ENCODE data around the gene TGFB2. TPM values are rescaled to one million over a fixed set of nuclear protein-coding genes. Genes with fewer than 3 reads are reported as not detected.
A peak's percentile ranks its signal among the peaks of the same experiment; 100 is the strongest.

Gene TGFB2
- total RNA-seq, 4 donors from 2014 or later, result 4.9 to 43.2 (median 12.0) TPM

- peak overlapping the region; percentile 91 to 97 for H3K27ac ChIP-seq
- H3K4me3 ChIP-seq, result no peak overlapping the region
- TF ChIP-seq POLR2A (IDR thresholded peaks at IDR 0.05) (no peak), CTCF (IDR thresholded peaks at IDR 0.05) (no peak)
- no peaks in the 10 kb centered on the region for H3K27me3 ChIP-seq
- H3K4me1 ChIP-seq, result no peaks in the 10 kb centered on the region
- intact Hi-C loops (cut with DNase I; ENCODE audit: low total_unique reads), result no loop called here
- H3K36me3 ChIP-seq, result no peaks in the 10 kb centered on the region
- no peak for DNase-seq
- H3K9me3 ChIP-seq, result no peaks in the 10 kb centered on the region
Measured at GRCh38 chr1:218352075-218352438, 6.9 kb downstream of the TGFB2 start.

- Histone ChIP-seq H3K9me3 (no peaks in the 10 kb centered on the region), H3K36me3 (no peaks in the 10 kb centered on the region), H3K27me3 (no peaks in the 10 kb centered on the region), H3K4me1 (no peaks in the 10 kb centered on the region), H3K4me3 (no peak overlapping the region), H3K27ac (no peak overlapping the region)
- intact Hi-C loops (cut with DNase I; ENCODE audit: low total_unique reads), result no loop called here
- TF ChIP-seq CTCF (IDR thresholded peaks at IDR 0.05) (no peak), POLR2A (IDR thresholded peaks at IDR 0.05) (no peak)
- no peak for DNase-seq
Measured at GRCh38 chr1:218353656-218354055, 8.5 kb downstream of the TGFB2 start.

GRCh38 chr1:218355278-218355677, 10.1 kb downstream of the TGFB2 start:
- H3K27ac ChIP-seq, result no peak overlapping the region
- no peak overlapping the region for H3K4me3 ChIP-seq
- TF ChIP-seq CTCF (IDR thresholded peaks at IDR 0.05), result no peak
- TF ChIP-seq POLR2A (IDR thresholded peaks at IDR 0.05), result no peak
- H3K9me3 ChIP-seq, result no peaks in the 10 kb centered on the region
- no peaks in the 10 kb centered on the region for H3K36me3 ChIP-seq
- intact Hi-C loops (cut with DNase I; ENCODE audit: low total_unique reads), result no loop called here
- H3K4me1 ChIP-seq, result no peaks in the 10 kb centered on the region
- DNase-seq, result no peak
- no peaks in the 10 kb centered on the region for H3K27me3 ChIP-seq

GRCh38 chr1:218357211-218357892, 12.2 kb downstream of the TGFB2 start:
- H3K27ac ChIP-seq, result no peak overlapping the region

GRCh38 chr1:218357893-218358232, 12.7 kb downstream of the TGFB2 start:
- Histone ChIP-seq H3K27ac (no peak overlapping the region), H3K4me3 (no peak overlapping the region)
- intact Hi-C loops (cut with DNase I; ENCODE audit: low total_unique reads), result no loop called here

More at GRCh38 chr1:218357211-218357892, 12.2 kb downstream of the TGFB2 start:
- Histone ChIP-seq H3K36me3 (no peaks in the 10 kb centered on the region), H3K4me1 (no peaks in the 10 kb centered on the region), H3K9me3 (no peaks in the 10 kb centered on the region), H3K4me3 (no peak overlapping the region), H3K27me3 (no peaks in the 10 kb centered on the region)
- TF ChIP-seq POLR2A (IDR thresholded peaks at IDR 0.05) (no peak), CTCF (IDR thresholded peaks at IDR 0.05) (no peak)
- intact Hi-C loops (cut with DNase I; ENCODE audit: low total_unique reads), result no loop called here
- DNase-seq, result no peak

More at GRCh38 chr1:218357893-218358232, 12.7 kb downstream of the TGFB2 start:
- TF ChIP-seq POLR2A (IDR thresholded peaks at IDR 0.05), result no peak
- no peak for TF ChIP-seq CTCF (IDR thresholded peaks at IDR 0.05)
- Histone ChIP-seq H3K36me3 (no peaks in the 10 kb centered on the region), H3K9me3 (no peaks in the 10 kb centered on the region), H3K27me3 (no peaks in the 10 kb centered on the region), H3K4me1 (no peaks in the 10 kb centered on the region)
- no peak for DNase-seq

Measured in uterus (tissue), 4 donors.